Activated CD8-positive, alpha-beta memory T cell treated with anti-CD3 and anti-CD28 coated beads, Interleukin-2, amount 10 ng/mL, durations not matched to agents 7 days and 5 days (primary cell): Measurements from ENCODE around the gene EXD3. TPM values are rescaled to one million over a fixed set of nuclear protein-coding genes. Genes with fewer than 3 reads are reported as not detected.

ENCODE experiments used
- ATAC-seq: fragments of 150-1000 bp; cut with Tn5 transposase; one replicate; pipeline ENCODE4 v1.10.0; 2021; ENCODE audit warnings: moderate library complexity
- CTCF ChIA-PET: fragments of 350-600 bp; sonication (Branson Sonifier 250); formaldehyde crosslinking; loops from one replicate; lab custom pipeline; 2021; ENCODE audit warnings: antibody characterized with exemption; lab: Charles Lee
- DNase-seq: peaks from one replicate; pipeline ENCODE4 v3.0.0-alpha.2; 2020
- H3K27ac Mint-ChIP-seq: one replicate; pipeline ENCODE4 v1.8.0; 2021; ENCODE audit warnings: mild to moderate bottlenecking, mixed read lengths
- H3K27me3 Mint-ChIP-seq: one replicate; pipeline ENCODE4 v1.8.0; 2021; ENCODE audit warnings: mixed read lengths
- H3K36me3 Mint-ChIP-seq: one replicate; pipeline ENCODE4 v1.8.0; 2021; ENCODE audit warnings: mild to moderate bottlenecking, mixed read lengths
- H3K4me1 Mint-ChIP-seq: one replicate; pipeline ENCODE4 v1.8.0; 2021; ENCODE audit warnings: mixed read lengths
- H3K4me3 Mint-ChIP-seq: one replicate; pipeline ENCODE4 v1.8.0; 2021; ENCODE audit warnings: mild to moderate bottlenecking, moderate library complexity, mixed read lengths
- H3K9me3 Mint-ChIP-seq: one replicate; pipeline ENCODE4 v1.8.0; 2022; ENCODE audit warnings: low read depth, mixed read lengths
- total RNA-seq, 2 experiments: library from RNA; stranded (reverse); gene quantifications; one replicate each; pipeline ENCODE4 v1.2.3, GENCODE V29; 2021

EXD3 gene
- total RNA-seq, 2 experiments from 2014 or later = 9.2 to 19.8 TPM

- DNase-seq = no peak
- Mint-ChIP-seq H3K36me3 (no peaks in the 10 kb centered on the region), H3K9me3 (no peaks in the 10 kb centered on the region), H3K4me3 (no peak overlapping the region), H3K27ac (no peak overlapping the region), H3K4me1 (peaks cover 4% of the 10 kb centered on the region), H3K27me3 (peaks cover 6% of the 10 kb centered on the region)
- no peak for ATAC-seq
- CTCF ChIA-PET = interaction anchor here (1.6 kb wide), 1 partner anchor 15 kb away, joined by 7 read pairs; no protein-coding TSS in a partner anchor
Measured at GRCh38 chr9:137429546-137429890, 6.6 kb upstream of the EXD3 start.

DNA sequence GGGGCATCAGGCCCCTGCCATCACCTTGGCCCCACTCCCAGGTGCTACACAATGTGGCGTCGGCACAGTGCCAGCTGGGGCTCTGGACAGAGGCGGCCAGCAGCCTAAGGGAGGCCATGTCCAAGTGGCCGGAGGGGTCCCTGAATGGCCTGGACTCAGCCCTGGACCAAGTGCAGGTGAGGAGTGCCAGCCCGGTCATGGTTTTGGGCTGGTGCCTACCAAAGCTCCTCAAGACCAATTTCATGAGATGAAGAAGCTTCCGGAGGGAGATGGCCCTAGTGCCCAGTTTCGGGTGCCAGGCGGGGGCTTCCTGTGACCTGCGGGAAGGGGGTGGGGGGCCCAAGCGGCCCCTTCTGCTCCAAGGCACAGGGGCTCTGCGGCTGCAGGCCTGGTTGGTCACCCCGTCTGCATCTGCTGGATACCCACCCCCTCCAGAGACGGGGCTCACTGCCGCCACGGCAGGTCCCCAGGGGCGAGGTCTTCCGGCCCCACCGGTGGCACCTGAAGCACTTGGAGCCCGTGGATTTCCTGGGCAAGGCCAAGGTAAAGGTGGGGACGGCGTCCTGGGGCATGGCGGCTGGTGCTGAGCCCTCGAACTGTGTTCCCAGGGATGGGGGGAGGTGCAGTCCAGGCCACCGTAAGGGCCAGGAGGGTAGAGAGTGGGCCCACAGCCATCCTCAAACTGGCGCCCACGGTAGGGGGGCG lies 6.0 kb upstream of the EXD3 start:
- ATAC-seq = no peak
- DNase-seq = no peak
- Mint-ChIP-seq H3K27me3 (peaks cover 11% of the 10 kb centered on the region), H3K36me3 (no peaks in the 10 kb centered on the region), H3K9me3 (no peaks in the 10 kb centered on the region), H3K4me3 (no peak overlapping the region), H3K4me1 (no peaks in the 10 kb centered on the region), H3K27ac (no peak overlapping the region)
- CTCF ChIA-PET = no interaction called here

DNA sequence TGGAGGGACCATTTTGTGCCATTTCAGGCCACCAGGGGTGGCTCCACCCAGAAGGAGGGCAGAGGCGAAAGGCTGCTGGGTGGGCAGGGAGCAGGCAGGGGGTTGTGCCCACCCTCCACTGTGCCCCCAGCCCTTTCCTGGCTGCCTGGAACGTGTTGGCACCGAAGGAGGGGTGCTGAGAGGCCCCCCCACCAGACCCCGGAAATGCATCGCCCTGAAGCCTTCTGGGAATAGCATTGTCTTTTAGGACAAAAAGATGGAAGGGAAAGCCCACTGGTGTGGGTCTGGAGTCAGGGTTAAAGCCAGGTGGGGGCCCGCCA lies 5.3 kb upstream of the EXD3 start:
- H3K4me1 Mint-ChIP-seq = no peaks in the 10 kb centered on the region
- no peak for ATAC-seq
- no peak overlapping the region for H3K4me3 Mint-ChIP-seq
- CTCF ChIA-PET = no interaction called here
- H3K9me3 Mint-ChIP-seq = no peaks in the 10 kb centered on the region
- DNase-seq = no peak
- H3K27ac Mint-ChIP-seq = no peak overlapping the region
- no peaks in the 10 kb centered on the region for H3K36me3 Mint-ChIP-seq
- peaks cover 11% of the 10 kb centered on the region for H3K27me3 Mint-ChIP-seq

GRCh38 chr9:137427454-137428310 lies 4.7 kb upstream of the EXD3 start:
- DNase-seq = no peak
- H3K4me1 Mint-ChIP-seq = no peaks in the 10 kb centered on the region
- no peaks in the 10 kb centered on the region for H3K36me3 Mint-ChIP-seq
- CTCF ChIA-PET = interaction anchor here (0.8 kb wide), 1 partner anchor 193 kb away, joined by 3 read pairs; no protein-coding TSS in a partner anchor
- H3K27me3 Mint-ChIP-seq = peaks cover 11% of the 10 kb centered on the region
- ATAC-seq = no peak
- H3K4me3 Mint-ChIP-seq = no peak overlapping the region
- H3K9me3 Mint-ChIP-seq = no peaks in the 10 kb centered on the region
- no peak overlapping the region for H3K27ac Mint-ChIP-seq

DNA sequence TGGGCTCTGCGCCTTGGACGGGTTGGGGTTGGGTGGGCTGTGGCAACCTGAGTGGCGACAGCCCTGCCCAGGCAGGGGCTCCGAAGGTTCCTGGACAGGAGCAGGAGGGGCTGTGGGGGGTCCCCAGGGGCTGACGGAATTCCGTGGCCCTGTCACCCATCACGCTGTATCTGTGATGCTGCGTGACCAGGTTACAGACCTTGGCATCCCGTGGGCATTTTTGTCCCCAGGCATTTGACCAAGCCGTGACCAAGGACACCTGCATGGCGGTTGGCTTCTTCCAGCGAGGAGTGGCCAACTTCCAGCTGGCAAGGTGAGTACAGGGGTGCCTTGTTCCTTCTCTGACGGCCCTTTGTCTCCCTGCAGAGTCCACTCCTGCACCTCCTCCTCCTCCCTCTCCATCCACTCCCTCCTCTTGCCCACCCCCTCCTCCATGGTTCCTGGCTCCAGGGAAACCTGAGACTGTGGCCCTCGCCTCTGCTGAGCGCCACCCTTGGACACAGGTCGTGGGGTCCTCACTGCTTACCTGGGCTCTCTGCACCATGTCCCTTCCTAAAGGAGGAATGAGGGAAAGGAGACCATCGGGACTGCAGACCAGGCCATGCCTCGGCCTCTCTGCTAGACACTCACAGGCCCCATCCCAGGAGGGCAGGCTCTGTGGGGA lies 3.2 kb upstream of the EXD3 start:
- Mint-ChIP-seq H3K36me3 (peaks cover 2% of the 10 kb centered on the region), H3K4me3 (no peak overlapping the region), H3K27me3 (peaks cover 11% of the 10 kb centered on the region), H3K27ac (no peak overlapping the region), H3K4me1 (peaks cover 11% of the 10 kb centered on the region), H3K9me3 (no peaks in the 10 kb centered on the region)
- ATAC-seq (no peak), DNase-seq (no peak)
- CTCF ChIA-PET = interaction anchor here (0.9 to 4.3 kb wide), 4 partner anchors 18 to 140 kb away, joined by 3 to 59 read pairs (median 4); partner anchors contain the start of gene NRARP

GRCh38 chr9:137423514-137424291 lies 741 bp upstream of the EXD3 start:
- CTCF ChIA-PET = interaction anchor here (0.6 to 4.3 kb wide), 17 partner anchors 10 to 169 kb away, joined by 3 to 59 read pairs (median 4); partner anchors contain the start of genes NELFB and NRARP
- peaks cover 11% of the 10 kb centered on the region for H3K27me3 Mint-ChIP-seq
- H3K36me3 Mint-ChIP-seq = peaks cover 2% of the 10 kb centered on the region
- H3K27ac Mint-ChIP-seq = no peak overlapping the region
- H3K9me3 Mint-ChIP-seq = no peaks in the 10 kb centered on the region
- H3K4me1 Mint-ChIP-seq = peaks cover 13% of the 10 kb centered on the region
- H3K4me3 Mint-ChIP-seq = peak overlapping the region; percentile 27
- no peak for ATAC-seq
- DNase-seq = no peak

GRCh38 chr9:137421838-137422603 lies 941 bp downstream of the EXD3 start:
- peak overlapping the region; percentile 73 for H3K27ac Mint-ChIP-seq
- H3K4me1 Mint-ChIP-seq = peaks cover 13% of the 10 kb centered on the region
- peaks cover 11% of the 10 kb centered on the region for H3K27me3 Mint-ChIP-seq
- CTCF ChIA-PET = interaction anchor here (0.8 to 4.3 kb wide), 19 partner anchors 8 to 167 kb away, joined by 3 to 59 read pairs (median 4); partner anchors contain the start of genes DPH7, NELFB and NSMF
- no peaks in the 10 kb centered on the region for H3K9me3 Mint-ChIP-seq
- DNase-seq = no peak
- no peak for ATAC-seq
- peak overlapping the region; percentile 87 for H3K4me3 Mint-ChIP-seq
- peaks cover 2% of the 10 kb centered on the region for H3K36me3 Mint-ChIP-seq

DNA sequence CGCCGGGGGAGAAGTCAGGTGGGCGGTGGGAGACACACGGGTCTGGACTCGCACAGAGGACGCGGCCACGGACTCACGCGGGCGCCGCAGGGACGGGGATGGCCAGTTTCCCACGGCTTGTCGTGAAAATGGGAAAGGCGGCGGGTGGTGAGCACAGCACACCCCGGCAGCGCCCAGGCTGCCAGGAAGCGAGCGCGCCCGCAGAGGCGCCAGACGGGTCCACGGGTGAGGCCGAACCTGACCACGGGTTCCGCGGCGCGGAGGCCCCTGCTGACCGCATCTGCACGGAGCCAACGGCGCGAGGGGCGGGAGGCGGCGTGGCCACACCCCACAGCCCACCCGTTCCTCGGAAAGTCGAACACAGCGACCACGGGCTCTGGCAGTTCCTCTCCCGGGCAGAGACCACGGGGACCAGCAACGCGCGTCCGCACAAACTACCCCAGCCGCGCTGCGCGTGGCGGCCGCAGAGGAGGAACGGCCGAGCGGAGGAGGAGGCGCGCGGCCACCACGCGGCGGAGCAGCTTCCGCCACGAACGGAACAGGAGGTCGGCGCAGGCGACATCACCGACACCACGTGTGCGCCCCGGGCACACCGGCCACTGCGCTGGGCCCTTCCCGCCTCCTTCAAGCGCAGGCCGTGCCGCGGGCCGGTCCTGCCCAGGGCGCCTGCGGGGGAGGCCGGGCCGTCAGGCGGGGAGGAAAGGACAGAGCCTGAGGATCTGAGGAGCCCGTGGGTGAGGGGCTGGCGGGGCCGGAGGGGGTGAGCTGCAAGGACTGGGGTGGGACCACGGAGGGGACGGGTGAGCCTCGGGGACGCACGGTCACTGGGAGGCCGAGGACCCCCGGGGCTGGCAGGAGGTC lies 5.6 kb downstream of the EXD3 start:
- H3K4me3 Mint-ChIP-seq = peak overlapping the region; percentile 40
- CTCF ChIA-PET = interaction anchor here (1.0 kb wide), 1 partner anchor 135 kb away, joined by 4 read pairs; the partner anchor contains the start of gene MRPL41
- no peaks in the 10 kb centered on the region for H3K27me3 Mint-ChIP-seq
- no peaks in the 10 kb centered on the region for H3K9me3 Mint-ChIP-seq
- no peak for DNase-seq
- H3K4me1 Mint-ChIP-seq = peaks cover 19% of the 10 kb centered on the region
- ATAC-seq = peak; percentile 67
- no peak overlapping the region for H3K27ac Mint-ChIP-seq
- peaks cover 2% of the 10 kb centered on the region for H3K36me3 Mint-ChIP-seq

DNA sequence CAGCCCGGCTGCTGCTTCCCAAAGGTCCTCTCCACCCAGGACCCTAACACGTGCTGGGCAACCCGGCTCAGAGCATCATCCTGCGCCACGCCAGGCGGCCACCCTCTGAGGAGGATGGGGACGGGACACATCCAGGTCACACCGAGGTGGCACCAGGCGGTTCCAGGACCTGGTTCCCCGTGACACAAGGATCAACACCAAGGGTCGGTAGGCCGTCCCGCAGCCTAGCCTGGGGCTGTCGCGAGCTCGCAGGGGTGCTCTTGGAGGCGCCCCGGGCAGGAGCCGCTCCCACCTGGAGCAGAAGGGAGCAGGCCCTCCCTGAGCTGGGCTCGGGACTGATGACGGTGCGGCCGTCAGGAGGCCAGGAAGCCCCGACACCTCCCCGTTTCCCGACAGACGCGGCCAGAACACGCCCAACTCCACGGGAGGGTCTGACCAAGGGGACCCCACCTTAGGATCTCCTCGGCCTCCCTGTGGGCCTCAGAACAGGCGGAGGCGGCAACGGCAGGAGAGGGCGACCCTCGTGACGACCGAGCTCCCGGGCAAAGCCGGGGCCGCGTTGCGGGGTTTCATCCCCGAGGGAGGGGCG lies 6.3 kb downstream of the EXD3 start:
- Mint-ChIP-seq H3K27me3 (no peaks in the 10 kb centered on the region), H3K9me3 (no peaks in the 10 kb centered on the region), H3K4me1 (peaks cover 16% of the 10 kb centered on the region), H3K4me3 (no peak overlapping the region), H3K36me3 (no peaks in the 10 kb centered on the region), H3K27ac (no peak overlapping the region)
- DNase-seq = no peak
- CTCF ChIA-PET = no interaction called here
- no peak for ATAC-seq

- Mint-ChIP-seq H3K36me3 (no peaks in the 10 kb centered on the region), H3K9me3 (no peaks in the 10 kb centered on the region), H3K4me1 (peaks cover 16% of the 10 kb centered on the region), H3K4me3 (no peak overlapping the region), H3K27ac (no peak overlapping the region), H3K27me3 (no peaks in the 10 kb centered on the region)
- DNase-seq (no peak), ATAC-seq (no peak)
- CTCF ChIA-PET = no interaction called here
Measured at GRCh38 chr9:137416006-137416562, 6.9 kb downstream of the EXD3 start.

DNA sequence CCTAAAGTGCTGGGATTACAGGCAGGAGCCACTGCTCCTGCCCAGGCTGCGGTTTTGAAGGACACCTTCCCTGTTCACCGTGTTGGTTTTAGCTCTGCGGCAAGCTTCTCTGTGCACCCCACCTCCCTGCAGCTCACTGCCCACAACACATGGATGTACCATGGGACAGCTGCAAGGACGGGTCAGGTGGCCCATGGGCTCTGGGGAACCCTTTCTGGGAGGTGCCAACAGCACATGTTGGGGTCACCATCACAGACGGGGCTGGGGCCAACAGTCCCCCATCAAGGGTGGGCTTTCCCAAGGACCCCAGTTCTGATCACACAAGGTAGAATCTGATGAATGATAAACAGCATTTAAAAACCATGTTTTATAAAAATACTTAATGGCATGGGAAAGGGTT lies 7.5 kb downstream of the EXD3 start:
- CTCF ChIA-PET = no interaction called here
- Mint-ChIP-seq H3K36me3 (no peaks in the 10 kb centered on the region), H3K27me3 (no peaks in the 10 kb centered on the region), H3K27ac (no peak overlapping the region), H3K4me1 (peaks cover 17% of the 10 kb centered on the region), H3K9me3 (no peaks in the 10 kb centered on the region), H3K4me3 (no peak overlapping the region)
- ATAC-seq = no peak
- DNase-seq = no peak
